Right atrium auricular region (tissue), 2 donors: Measurements from ENCODE around the gene ARID3B. TPM values are rescaled to one million over a fixed set of nuclear protein-coding genes. Genes with fewer than 3 reads are reported as not detected.

Experiments
- DNase-seq: peaks from one replicate; pipeline ENCODE4 v3.0.0-alpha.2; 2019; ENCODE audit warnings: low spot score
- H3K27ac ChIP-seq, 2 donors: fragments of 200-600 bp; sonication (generic); 1 replicate in 1 of 2; 2 replicates in 1 of 2; pipeline ENCODE4 v1.5.1; 2016 to 2019
- H3K27me3 ChIP-seq, 2 donors: fragments of 200-600 bp; sonication (generic); one replicate each; pipeline versions ENCODE4 v1.5.1 to v1.6.0; 2017 to 2019
- H3K36me3 ChIP-seq: fragments of 200-600 bp; sonication (generic); one replicate; pipeline ENCODE4 v1.5.1; 2016
- H3K4me1 ChIP-seq, 2 donors: fragments of 200-600 bp; sonication (generic); one replicate each; pipeline versions ENCODE4 v1.5.1 to v1.6.0; 2017 to 2019
- H3K4me3 ChIP-seq, 2 donors: fragments of 200-600 bp; sonication (generic); 1 replicate in 1 of 2; 2 replicates in 1 of 2; pipeline ENCODE4 v1.5.1; 2017 to 2019; ENCODE audit warnings: mild to moderate bottlenecking in 1 of 2, moderate library complexity in 1 of 2
- H3K9me3 ChIP-seq, 2 donors: fragments of 200-600 bp; sonication (generic); one replicate each; pipeline ENCODE4 v1.5.1; 2019
- CTCF ChIP-seq, 2 donors: fragments of 200-600 bp; sonication (generic); IDR thresholded peaks; one replicate each; pipeline ENCODE4 v1.5.1; 2019; ENCODE audit warnings: antibody characterized with exemption in 2 of 2
- total RNA-seq, 2 donors: library from RNA; depleted of rRNA; stranded (reverse); fragments of >200 nt; gene quantifications; one replicate each; pipeline ENCODE4 v1.1.0, GENCODE V29; 2016

The ARID3B gene
- total RNA-seq, 2 donors from 2014 or later, result 1.8 to 3.5 TPM

GRCh38 chr15:74621546-74621920 lies 80.5 kb downstream of the ARID3B start:
- no peak overlapping the region for H3K27ac ChIP-seq
- peaks cover 78% of the 10 kb centered on the region for H3K36me3 ChIP-seq
- no peaks in the 10 kb centered on the region for H3K27me3 ChIP-seq
- H3K4me3 ChIP-seq, result no peak overlapping the region
- DNase-seq, result no peak
- H3K4me1 ChIP-seq, result peaks cover 0 to 47% of the 10 kb centered on the region in 2 donors
- TF ChIP-seq CTCF (IDR thresholded peaks at IDR 0.05), result no peak
- H3K9me3 ChIP-seq, result no peaks in the 10 kb centered on the region

GRCh38 chr15:74621936-74622335 lies 80.9 kb downstream of the ARID3B start:
- Histone ChIP-seq H3K36me3 (peaks cover 82% of the 10 kb centered on the region), H3K4me1 (peaks cover 0 to 43% of the 10 kb centered on the region in 2 donors), H3K9me3 (no peaks in the 10 kb centered on the region), H3K27me3 (no peaks in the 10 kb centered on the region), H3K4me3 (no peak overlapping the region), H3K27ac (no peak overlapping the region)
- no peak for TF ChIP-seq CTCF (IDR thresholded peaks at IDR 0.05)
- no peak for DNase-seq

- DNase-seq, result no peak
- no peak overlapping the region for H3K4me3 ChIP-seq
- peaks cover 90% of the 10 kb centered on the region for H3K36me3 ChIP-seq
- TF ChIP-seq CTCF (IDR thresholded peaks at IDR 0.05), result no peak
- no peak overlapping the region for H3K27ac ChIP-seq
- peaks cover 0 to 35% of the 10 kb centered on the region in 2 donors for H3K4me1 ChIP-seq
- no peaks in the 10 kb centered on the region for H3K27me3 ChIP-seq
- H3K9me3 ChIP-seq, result no peaks in the 10 kb centered on the region
Measured at GRCh38 chr15:74622758-74623157, 81.7 kb downstream of the ARID3B start.

- Histone ChIP-seq H3K27ac (no peak overlapping the region), H3K27me3 (no peaks in the 10 kb centered on the region), H3K4me1 (peaks cover 0 to 22% of the 10 kb centered on the region in 2 donors), H3K4me3 (no peak overlapping the region), H3K9me3 (no peaks in the 10 kb centered on the region), H3K36me3 (peaks cover 100% of the 10 kb centered on the region)
- TF ChIP-seq CTCF (IDR thresholded peaks at IDR 0.05), result no peak
- DNase-seq, result no peak
Measured at GRCh38 chr15:74624020-74624602, 83.1 kb downstream of the ARID3B start.

- Histone ChIP-seq H3K4me1 (peaks cover 0 to 10% of the 10 kb centered on the region in 2 donors), H3K27me3 (no peaks in the 10 kb centered on the region), H3K9me3 (no peaks in the 10 kb centered on the region), H3K27ac (no peak overlapping the region), H3K36me3 (peaks cover 98% of the 10 kb centered on the region), H3K4me3 (no peak overlapping the region)
- no peak for TF ChIP-seq CTCF (IDR thresholded peaks at IDR 0.05)
- DNase-seq, result no peak
Measured at GRCh38 chr15:74625693-74626092, 84.7 kb downstream of the ARID3B start.

GRCh38 chr15:74626336-74626735 lies 85.3 kb downstream of the ARID3B start:
- Histone ChIP-seq H3K27me3 (no peaks in the 10 kb centered on the region), H3K4me1 (peaks cover 0 to 4% of the 10 kb centered on the region in 2 donors), H3K36me3 (peaks cover 98% of the 10 kb centered on the region), H3K9me3 (no peaks in the 10 kb centered on the region), H3K4me3 (no peak overlapping the region), H3K27ac (no peak overlapping the region)
- no peak for TF ChIP-seq CTCF (IDR thresholded peaks at IDR 0.05)
- no peak for DNase-seq
